ENCODE measurements around the gene SLAMF6. TPM values are rescaled to one million over a fixed set of nuclear protein-coding genes. Genes with fewer than 3 reads are reported as not detected.

The SLAMF6 gene
- polyA plus RNA-seq, 1 donor: 0.31 TPM

DNA sequence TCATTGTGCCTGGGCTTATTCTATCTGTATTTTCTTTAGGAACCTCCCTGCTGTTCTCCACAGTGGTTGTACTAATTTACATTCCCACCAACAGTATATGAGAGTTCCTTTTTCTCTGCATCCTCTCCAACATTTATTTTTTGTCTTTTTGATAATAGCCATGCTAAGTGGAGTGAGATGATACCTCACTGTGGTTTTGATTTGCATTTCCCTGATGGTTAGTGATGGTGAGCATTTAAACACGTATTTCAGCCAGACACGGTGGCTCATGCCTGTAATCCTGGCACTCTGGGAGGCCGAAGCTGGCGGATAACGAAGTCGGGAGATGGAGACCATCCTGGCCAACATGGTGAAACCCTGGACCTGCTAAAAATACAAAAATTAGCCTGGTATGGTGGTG, 57.9 kb downstream of the SLAMF6 start:
- DNase-seq: no peak

DNA sequence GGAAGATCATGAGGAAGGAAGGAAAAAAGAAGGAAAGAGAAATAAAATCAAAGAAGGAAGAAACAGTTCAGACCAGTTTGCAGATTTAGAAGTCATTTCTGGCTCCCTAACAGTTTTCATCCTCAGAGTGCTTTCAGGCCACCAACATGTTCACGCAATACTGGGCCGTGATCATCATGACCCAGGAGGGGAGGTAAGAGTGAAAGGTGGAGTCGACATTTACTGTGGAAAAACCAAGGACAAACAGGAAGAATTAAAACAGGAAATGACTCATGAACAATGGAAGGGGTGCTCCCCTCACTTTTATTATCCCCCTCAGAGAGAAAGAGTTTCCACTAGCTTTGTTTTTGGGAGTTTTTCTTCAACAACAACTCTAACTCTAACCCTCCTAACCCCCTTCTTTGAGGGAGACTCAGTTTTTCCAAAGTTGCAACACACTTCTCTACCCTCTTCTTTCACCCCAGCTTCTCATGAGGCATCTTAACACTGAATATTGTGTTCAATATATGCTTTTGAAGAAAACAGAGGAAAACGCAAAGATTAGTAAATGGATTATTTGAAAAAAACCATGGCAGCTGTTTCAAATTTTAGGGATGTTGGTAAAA, 62.3 kb downstream of the SLAMF6 start:
- DNase-seq: no peak

DNA sequence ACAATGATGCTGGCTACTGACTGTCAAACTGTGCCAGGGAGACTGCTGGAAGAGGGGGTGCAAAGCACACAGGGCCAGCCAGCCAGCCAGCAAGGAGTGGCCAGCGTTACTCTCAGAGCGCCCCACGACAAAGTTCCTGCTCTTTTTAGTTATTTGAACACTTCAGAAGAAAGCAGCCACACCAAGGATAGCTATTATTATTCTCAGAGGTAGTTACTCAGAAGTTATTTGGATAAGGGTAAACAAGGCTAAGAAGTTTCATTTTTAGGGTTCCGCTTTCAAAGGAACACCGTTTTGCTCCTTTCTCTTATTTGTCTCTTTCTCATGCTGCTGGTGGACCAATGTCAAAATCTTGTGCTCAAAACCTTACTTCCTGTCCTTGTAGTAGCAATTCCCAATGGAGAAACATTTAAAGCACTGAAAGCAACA, 62.8 kb downstream of the SLAMF6 start:
- no peak for DNase-seq

DNA sequence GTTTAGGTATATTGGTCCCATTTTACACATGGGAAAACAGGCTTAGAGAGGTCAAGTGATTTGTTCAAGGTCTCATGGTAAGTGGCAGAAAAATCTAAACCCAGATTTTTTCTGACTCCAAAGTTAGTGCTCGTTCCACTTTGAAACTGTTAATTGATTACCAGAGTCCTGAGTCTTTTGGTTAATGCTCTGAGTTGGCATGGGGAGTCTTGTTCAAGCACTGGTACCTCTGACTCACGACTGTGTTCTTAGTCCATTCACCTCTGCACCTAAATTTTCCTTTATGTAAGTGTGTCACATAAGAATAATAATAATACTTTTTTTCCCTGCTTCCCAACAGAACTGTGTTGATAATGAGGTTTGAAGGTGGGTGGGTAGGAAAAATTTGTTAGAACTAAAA, 63.4 kb downstream of the SLAMF6 start:
- DNase-seq: no peak

DNA sequence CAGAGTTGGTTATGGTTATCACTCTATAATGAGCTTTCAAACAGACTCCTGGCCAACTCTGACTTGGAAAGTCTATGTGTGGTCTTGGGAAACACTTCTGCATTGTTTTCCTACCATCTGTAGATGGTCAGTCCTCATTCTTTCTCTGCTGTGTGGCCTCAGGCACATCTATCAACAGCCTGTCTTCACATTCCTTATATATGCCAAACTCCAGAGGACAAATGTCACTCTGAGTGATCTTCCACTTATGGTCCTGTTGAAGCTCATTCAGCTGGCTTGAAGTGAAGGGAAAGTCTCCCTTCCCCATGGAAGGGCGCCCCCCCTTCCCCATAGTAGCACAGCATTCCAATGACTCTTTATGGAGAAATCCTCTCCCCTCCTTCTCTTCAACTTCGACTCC, 64.0 kb downstream of the SLAMF6 start:
- no peak for DNase-seq

DNA sequence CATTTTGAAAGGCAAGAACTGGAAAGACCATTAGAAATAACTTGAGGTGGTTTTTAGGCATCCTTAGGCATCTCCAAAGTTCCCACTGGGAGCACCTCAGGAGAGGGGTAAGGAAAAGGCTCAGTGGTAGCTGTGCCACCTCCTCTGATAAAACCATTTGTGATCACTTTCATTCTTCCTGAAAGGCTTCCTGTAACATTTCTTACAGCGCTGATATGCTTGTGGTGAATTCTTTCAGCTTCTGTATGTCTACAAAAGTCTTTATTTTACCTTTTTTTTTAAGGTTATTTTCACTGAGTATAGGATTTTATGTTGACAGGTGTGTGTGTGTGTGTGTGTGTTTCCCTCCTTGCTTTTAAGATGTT, 67.9 kb downstream of the SLAMF6 start:
- DNase-seq: no peak

DNA sequence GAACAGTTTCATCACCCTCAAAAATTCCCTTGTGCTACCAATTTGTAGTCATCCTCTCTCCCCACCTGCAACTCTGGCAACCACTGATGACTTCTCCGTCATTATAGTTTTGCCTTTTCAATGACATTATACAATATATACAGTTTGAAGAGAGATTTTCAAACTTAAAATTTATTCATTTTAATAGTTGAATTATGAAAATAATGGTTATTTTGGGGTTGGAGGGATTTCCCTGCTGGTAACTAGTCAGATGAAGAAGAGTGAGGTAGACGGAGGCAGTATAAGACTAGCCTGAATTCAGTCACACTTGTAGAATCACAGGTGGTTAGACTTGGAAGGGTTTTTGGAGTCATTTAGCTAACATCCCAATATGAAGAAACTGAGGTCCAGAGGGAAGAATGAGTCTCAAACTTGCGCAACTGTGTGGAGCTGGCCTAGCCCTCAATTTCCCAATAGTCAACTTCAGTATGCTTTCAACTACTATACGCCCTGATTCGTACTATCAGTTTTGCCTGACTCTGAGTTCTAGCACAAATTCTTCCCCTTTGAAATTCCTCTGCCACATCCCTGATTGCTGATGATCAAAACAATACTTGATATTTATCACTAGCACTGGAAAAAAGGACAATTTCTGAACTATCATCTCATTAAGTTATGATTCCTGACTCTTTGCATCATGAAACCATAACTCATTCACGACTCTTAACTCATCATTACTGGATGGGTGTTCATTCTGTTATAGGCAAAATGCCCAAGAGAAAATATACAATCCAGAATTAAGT, 68.5 kb downstream of the SLAMF6 start:
- no peak for DNase-seq

DNA sequence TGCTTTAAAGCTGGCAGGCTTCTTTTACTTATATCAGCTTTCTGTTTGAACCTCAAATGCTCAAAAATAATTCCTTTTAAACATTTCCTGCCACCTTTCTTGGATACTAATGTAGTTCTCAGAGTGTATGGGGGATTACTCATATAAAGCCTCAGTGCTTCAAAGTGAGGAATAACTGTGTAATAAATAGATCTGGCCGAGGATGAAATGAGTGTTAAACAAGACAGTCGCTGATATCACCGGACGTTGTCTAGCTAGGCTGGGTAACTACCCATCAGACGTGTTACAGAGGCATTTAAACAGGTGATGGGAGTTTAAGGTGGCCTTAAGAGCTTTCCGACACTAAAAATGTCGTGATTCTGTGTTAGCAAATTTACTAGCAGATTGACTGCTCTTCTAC, 69.6 kb downstream of the SLAMF6 start:
- no peak for DNase-seq

DNA sequence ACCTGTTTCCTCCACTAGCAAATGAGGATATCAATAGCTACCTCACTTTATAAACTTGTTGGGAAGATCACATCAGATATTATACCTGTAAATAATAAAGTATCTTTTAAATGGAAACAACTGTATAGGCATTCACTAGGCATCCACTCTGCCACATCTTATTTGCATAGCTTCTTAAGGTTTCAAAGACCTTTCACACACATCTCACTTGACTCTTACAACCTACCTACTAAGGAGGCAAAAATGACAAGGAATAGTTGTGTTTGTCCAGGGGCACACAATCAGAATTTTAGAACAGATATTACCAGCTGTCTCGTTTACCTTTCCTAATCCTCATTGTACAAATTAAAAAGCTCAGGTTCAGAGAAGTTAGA, 71.2 kb downstream of the SLAMF6 start:
- DNase-seq: no peak

DNA sequence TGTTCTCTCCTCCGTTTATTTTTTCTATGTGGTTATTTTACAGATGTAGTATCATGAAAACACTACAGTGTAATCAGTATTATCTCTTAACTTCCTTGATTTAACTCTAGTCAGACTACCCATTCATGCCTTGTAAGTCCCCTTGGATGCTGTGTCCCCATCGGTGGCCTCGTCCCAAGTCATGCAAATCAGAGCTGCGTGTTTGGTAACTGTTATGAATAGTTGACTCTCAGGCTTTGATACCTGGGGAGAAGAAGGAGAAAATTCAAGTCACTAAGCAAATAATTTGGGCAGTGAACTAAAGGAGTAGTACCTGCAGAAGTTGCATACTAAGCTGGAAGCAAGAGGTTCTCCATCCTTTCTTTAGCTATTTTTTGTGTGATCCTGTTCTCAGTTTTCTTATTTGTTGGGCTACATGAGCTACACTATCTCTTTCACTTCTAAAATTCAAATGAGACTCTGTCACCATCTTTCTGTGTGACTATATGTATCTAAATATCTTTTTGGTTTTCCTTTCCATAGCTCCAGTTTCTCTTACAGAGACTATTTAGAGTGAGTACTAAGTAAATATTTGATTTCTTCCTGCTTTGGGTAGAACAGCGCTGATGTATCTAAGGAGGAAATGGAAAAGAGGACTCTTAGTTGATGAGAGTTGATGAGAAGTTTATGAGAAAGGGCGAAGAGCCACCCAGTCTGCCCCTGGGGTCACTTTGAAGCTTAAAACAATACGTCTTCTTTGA, 71.8 kb downstream of the SLAMF6 start:
- DNase-seq: no peak

DNA sequence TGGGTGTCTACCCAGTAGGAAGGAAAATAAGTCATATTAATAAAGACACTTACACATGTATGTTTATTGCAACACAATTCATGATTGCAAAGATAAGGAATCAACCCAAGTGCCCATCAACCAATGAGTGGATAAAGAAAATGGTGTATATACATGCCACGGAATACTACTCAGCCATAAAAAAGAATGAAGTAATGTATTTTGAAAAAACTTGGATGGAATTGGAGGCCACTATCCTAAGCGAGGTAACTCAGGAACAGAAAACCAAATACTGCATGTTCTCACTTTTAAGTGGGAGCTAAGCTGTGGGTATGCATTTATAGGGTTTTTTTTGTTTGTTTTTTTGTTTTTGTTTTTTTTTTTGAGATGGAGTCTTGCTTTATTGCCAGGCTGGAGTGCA, 73.6 kb downstream of the SLAMF6 start:
- DNase-seq: no peak

DNA sequence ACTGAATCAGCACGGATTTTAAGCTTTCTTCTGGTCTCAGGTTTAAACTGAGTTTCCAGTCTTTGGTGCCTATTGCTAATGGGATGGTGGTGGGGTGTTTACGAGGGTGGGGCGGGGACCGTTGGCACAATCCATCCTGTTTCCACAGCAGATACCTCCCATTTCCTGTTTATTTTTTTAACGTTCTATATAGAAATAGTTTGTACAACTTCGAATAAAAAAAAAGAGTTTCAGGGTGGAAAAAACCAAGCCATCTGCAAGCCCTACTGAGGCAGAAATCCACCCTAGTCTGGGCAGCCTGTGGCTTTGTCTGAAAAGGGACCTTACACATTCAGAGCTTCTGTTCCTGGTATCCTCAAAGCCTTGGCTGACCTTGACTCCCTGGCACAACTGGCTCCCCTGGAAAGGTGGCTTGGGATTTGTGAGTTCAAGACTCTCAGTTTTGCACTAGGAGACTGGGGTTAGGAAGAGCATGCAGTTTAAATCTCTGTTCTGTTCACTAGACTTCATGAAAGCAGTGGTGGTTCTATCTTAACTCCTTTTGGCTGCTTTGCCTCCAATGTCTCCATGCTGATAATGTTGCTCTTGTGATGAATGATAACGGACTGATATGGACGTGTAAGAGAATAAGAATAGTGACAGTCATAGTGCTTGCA, 76.0 kb downstream of the SLAMF6 start:
- DNase-seq: no peak

DNA sequence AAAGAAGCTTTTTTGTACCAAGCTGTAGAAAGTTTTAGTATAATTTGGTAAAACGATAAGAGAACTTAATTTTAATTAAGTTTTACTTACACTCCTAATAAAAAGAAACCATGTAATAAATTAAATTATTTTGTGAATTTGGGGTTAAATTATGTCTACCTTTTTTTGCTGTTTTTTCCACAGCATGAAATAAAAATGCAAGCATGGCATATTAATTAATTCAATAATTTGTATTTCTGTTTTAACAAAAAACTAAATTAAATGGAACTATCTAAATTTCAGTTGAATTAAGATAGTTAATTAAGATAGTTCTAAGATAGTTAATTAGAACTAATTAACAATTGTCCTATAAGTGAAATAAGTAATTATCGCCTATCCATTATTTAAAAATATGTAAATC, 83.3 kb downstream of the SLAMF6 start:
- no peak for DNase-seq

DNA sequence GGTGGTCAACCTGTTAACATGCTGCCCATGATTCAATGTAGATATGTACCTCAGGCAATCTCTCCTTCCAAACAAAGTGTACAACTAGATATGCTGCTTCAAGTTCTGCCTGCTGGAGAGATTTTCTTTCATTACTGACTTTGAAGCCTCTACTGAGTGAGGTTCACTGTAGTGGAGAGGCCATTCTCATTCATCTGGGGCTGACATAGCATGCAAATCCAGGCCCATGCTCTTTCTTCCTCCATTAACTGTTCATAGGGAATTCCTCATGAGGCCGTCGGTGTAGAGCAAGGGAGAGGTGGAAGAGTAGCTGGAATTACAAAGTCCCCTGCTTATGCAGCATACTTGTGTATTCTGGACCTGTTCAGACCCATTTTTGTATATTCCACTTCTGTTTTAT, 84.1 kb downstream of the SLAMF6 start:
- no peak for DNase-seq

DNA sequence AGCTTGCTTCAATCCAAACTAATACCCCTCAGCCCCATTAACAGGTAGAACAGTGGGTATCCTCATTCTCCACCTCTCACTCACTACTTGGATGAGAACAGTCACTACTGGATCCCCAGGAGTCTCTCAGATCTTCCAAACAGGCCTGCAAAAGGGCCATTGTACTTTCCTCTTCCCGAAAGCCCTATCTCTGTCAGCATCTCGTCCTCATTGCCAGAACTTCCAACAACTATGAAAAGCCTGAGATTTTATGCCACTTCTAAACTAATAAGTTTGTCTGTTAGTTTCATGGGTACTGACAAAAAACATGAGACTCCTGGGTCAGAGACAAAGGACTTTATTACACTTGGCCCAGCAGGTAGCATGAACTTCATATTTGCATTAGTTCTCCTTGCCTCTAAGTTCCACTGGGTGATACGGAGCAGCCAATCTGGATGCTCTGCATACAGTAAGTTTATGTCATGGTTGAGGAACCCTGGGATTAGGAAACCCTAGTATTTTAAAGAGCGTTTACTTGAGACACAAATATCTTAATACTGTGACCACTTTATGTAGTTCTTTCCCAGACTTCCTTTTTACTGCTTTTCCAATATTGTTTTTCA, 84.6 kb downstream of the SLAMF6 start:
- no peak for DNase-seq

DNA sequence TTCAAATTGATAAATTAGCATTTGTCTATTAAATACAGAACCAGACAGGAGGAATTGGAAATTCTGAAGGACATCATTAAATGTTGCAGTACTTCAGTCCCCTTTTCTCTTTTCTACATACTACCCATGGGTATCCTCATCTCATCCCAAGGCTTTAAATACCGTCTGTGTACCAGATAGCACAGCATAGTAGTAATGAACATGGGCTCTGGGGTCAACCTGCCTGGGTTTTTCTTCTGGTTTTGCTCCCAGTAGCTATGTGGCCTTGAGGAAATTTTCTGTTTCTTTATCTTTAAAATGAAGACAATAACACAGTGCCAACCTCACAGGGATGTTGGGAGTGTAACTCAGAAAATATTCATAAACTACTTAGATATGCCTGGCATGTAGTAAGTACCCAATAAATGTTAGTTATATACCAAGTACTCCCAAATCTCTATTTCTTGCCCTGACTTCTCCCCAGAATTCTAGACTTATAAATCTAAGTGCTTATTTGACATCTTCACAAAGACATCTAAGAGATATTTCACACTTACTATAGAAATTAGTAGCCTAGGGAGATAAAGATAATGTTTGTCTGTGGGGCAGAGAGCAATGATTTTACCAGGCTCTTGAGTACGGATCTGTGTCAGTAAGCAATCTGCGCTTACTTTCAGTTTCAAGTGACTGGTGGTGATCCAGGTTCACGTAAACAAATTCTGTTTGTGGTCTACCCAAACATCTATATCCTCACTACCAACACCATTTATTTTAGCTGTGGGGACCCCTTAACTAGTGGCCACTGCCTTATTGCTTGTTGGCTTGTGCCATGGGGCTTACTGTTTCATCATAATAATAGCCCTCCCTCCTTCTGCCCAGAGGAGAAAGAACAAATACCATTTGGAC, 85.4 kb downstream of the SLAMF6 start:
- no peak for DNase-seq

DNA sequence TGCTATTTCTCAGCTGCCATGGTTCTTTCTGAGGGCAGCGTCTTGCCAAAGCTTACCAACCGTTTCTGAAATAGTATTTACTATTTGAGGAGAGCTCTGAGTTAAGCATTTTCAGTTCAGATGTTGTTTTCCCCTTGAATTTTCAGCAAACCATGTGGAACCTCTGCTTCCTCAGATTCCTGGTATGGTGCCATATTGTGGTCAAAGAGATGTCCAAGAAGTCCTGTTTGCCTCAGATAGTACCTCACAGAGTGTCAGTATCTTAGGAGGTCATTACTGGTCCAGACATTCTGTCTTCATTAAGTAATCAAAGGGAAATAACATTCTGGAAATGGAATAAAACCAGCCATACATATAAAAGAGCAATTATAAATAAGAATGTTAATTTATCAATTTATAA, 86.1 kb downstream of the SLAMF6 start:
- no peak for DNase-seq
